Prostate gland (tissue), 2 donors: Measurements from ENCODE around the gene VWA5B2.
A peak's percentile ranks its signal among the peaks of the same experiment; 100 is the strongest.

ENCODE experiments used
- CTCF ChIP-seq, 4 experiments: fragments of 200-600 bp in 2 of 4; fragments of 450-650 bp in 2 of 4; sonication (generic) in 2 of 4; IDR thresholded peaks; 1 replicate in 3 of 4; 2 replicates in 1 of 4; pipeline ENCODE4 v1.5.1; 2016 to 2019; ENCODE audit warnings: antibody characterized with exemption in 4 of 4, mild to moderate bottlenecking in 2 of 4, moderate library complexity in 2 of 4
- POLR2A ChIP-seq: fragments of 450-650 bp; IDR thresholded peaks from one replicate; pipeline ENCODE4 v1.6.1; 2016; ENCODE audit warnings: antibody characterized with exemption, mild to moderate bottlenecking
- POLR2AphosphoS5 ChIP-seq: sonication (generic); formaldehyde crosslinking; IDR thresholded peaks from one replicate; pipeline ENCODE4 v1.6.1; 2017; ENCODE audit warnings: antibody characterized with exemption

GRCh38 chr3:184230603-184231528 lies 1.5 kb downstream of the VWA5B2 start:
- TF ChIP-seq CTCF (IDR thresholded peaks at IDR 0.05) (no peak), POLR2AphosphoS5 (peak; percentile 25), POLR2A (no peak)
